ENCODE data around the gene GALNT9. TPM values are rescaled to one million over a fixed set of nuclear protein-coding genes. Genes with fewer than 3 reads are reported as not detected.

Gene GALNT9
- total RNA-seq, 2 donors from 2014 or later: not detected

DNA sequence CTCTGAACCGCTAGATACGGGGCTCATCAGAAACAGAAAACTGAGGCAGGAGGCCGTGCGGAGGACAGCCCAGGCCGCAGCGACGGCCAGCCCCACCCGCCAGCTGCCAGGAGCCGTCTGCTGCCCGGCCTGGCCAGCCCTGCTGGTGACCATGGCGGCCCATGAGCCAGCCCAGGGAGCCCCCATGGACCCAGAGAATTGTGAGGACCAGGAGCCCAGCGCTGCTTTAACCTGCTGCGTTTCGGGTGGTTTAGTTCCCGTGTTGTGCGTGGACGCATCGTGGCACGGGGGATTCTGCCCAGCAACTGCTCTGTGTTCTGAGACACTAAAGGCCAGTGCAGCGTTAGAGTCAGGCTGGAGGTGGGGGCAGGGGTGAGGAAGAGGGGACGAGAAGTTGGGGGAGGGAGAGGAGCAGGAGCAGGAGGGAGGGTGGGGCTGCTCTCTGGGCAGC, 140.9 kb downstream of the GALNT9 start:
- H3K4me3 Mint-ChIP-seq: peak overlapping the region; percentile 98
- ATAC-seq (no peak), DNase-seq (no peak)
- no peaks in the 10 kb centered on the region for H3K9me3 ChIP-seq (ENCODE audit: control insufficient read depth, low read length, poor library complexity, severe bottlenecking)
- H3K27ac Mint-ChIP-seq: peak overlapping the region; percentile 68
- peaks cover 2% of the 10 kb centered on the region for H3K36me3 Mint-ChIP-seq (ENCODE audit: low read depth)
- peaks cover 22% of the 10 kb centered on the region for H3K4me1 Mint-ChIP-seq
- H3K27me3 Mint-ChIP-seq: no peaks in the 10 kb centered on the region

GRCh38 chr12:132187646-132188450, 141.5 kb downstream of the GALNT9 start:
- DNase-seq (no peak), ATAC-seq (no peak)
- Mint-ChIP-seq H3K36me3 (ENCODE audit: low read depth) (peaks cover 2% of the 10 kb centered on the region), H3K27ac (peak overlapping the region; percentile 68), H3K4me3 (peak overlapping the region; percentile 98), H3K27me3 (no peaks in the 10 kb centered on the region), H3K4me1 (peaks cover 22% of the 10 kb centered on the region)
- no peaks in the 10 kb centered on the region for H3K9me3 ChIP-seq (ENCODE audit: control insufficient read depth, low read length, poor library complexity, severe bottlenecking)

GRCh38 chr12:132186857-132187620, 142.3 kb downstream of the GALNT9 start:
- no peaks in the 10 kb centered on the region for H3K27me3 Mint-ChIP-seq
- peak overlapping the region; percentile 68 for H3K27ac Mint-ChIP-seq
- ATAC-seq (no peak), DNase-seq (no peak)
- no peaks in the 10 kb centered on the region for H3K9me3 ChIP-seq (ENCODE audit: control insufficient read depth, low read length, poor library complexity, severe bottlenecking)
- peaks cover 22% of the 10 kb centered on the region for H3K4me1 Mint-ChIP-seq
- H3K4me3 Mint-ChIP-seq: peak overlapping the region; percentile 98
- peaks cover 2% of the 10 kb centered on the region for H3K36me3 Mint-ChIP-seq (ENCODE audit: low read depth)

DNA sequence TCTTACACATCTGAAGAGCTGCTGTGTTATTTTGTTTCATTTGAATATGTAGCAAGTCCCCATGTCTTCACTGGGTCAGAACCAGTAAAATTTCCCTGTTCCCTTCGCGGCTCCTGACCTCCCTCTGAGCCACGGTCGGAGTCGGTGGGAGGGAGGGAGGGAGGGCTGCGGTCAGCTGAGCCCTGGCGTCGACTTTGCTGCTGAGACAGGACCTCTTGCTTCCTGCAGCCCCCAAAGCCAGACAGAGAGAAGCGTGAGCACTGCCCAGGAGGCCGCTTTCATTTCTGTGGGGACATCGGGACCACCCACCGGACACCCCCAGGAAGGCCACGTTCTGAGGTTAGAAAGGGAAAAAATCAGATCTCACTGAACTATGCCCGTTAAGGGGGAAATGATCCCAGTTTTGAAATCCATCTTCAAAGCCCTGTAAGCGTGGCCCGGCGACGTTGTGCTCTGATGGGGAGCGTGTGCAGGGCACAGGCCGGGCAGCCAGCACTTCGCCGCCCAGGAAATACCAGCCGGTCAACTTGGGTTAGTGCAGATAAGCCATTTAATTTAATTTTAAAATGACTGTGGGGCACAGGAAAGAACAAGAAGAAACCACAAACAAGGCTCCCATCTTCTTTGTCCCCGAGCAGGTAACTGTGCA, 143.1 kb downstream of the GALNT9 start:
- Mint-ChIP-seq H3K36me3 (ENCODE audit: low read depth) (peaks cover 2% of the 10 kb centered on the region), H3K4me3 (peak overlapping the region; percentile 85), H3K4me1 (peaks cover 23% of the 10 kb centered on the region), H3K27ac (peak overlapping the region; percentile 68), H3K27me3 (no peaks in the 10 kb centered on the region)
- DNase-seq: no peak
- H3K9me3 ChIP-seq (ENCODE audit: control insufficient read depth, low read length, poor library complexity, severe bottlenecking): no peaks in the 10 kb centered on the region
- ATAC-seq: no peak

DNA sequence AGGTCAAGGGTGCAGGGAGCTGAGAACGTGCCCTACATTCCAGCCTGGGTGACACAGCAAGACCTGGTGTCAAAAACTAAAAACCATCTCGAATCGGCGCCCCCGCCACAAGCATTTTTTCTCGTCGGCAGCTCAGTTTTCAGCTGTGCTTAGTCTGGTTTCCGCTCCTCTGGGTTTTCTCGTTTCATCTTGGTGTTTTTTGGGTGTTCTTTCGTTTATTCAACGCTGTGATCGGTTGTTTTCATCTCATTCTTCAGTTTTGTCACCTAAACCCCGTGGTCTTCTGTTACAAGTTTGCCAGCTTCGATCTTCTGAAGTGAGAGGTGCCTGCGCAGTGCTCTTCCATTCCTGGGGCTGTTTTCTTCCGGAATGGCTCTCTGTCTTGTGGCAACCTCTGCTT, 143.7 kb downstream of the GALNT9 start:
- Mint-ChIP-seq H3K27me3 (no peaks in the 10 kb centered on the region), H3K27ac (peak overlapping the region; percentile 68), H3K4me3 (peak overlapping the region; percentile 85), H3K36me3 (ENCODE audit: low read depth) (peaks cover 2% of the 10 kb centered on the region), H3K4me1 (peaks cover 25% of the 10 kb centered on the region)
- no peak for DNase-seq
- peak; percentile 12 for ATAC-seq
- no peaks in the 10 kb centered on the region for H3K9me3 ChIP-seq (ENCODE audit: control insufficient read depth, low read length, poor library complexity, severe bottlenecking)

- no peaks in the 10 kb centered on the region for H3K9me3 ChIP-seq (ENCODE audit: control insufficient read depth, low read length, poor library complexity, severe bottlenecking)
- Mint-ChIP-seq H3K4me3 (no peak overlapping the region), H3K36me3 (ENCODE audit: low read depth) (no peaks in the 10 kb centered on the region)
Observed at GRCh38 chr12:132182711-132183365, 146.6 kb downstream of the GALNT9 start.

DNA sequence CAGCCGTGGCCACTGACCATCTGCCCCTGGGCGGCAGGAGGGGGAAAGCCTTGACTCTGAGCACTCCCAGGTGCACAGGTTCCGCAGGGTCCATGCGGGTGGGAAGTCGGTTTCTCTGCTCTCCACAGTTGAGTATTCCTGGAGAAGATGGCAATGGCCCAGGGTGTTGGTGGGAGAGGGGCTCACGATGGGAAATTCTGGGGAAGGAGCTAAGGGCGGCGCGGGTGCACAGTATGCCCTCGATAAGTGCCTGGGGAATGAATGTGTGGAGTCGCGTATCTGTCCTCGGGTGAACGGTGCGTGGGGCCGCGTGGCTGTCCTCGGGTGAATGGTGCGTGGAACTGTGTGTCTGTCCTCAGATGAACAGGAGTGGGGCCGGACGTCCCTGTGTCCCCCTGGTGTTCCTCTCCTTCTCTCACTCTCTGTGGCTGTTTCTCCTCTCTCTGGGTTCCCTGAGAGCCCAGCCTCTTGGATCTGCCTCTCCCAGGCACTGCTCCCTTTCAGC, 147.1 kb downstream of the GALNT9 start:
- no peak for DNase-seq
- H3K27me3 Mint-ChIP-seq: peaks cover 9% of the 10 kb centered on the region
- H3K4me1 Mint-ChIP-seq: peaks cover 21% of the 10 kb centered on the region
- H3K36me3 Mint-ChIP-seq (ENCODE audit: low read depth): no peaks in the 10 kb centered on the region
- H3K9me3 ChIP-seq (ENCODE audit: control insufficient read depth, low read length, poor library complexity, severe bottlenecking): no peaks in the 10 kb centered on the region
- H3K27ac Mint-ChIP-seq: no peak overlapping the region
- no peak overlapping the region for H3K4me3 Mint-ChIP-seq
- ATAC-seq: no peak

More at GRCh38 chr12:132182711-132183365, 146.6 kb downstream of the GALNT9 start:
- H3K4me1 Mint-ChIP-seq: peaks cover 21% of the 10 kb centered on the region
- no peak overlapping the region for H3K27ac Mint-ChIP-seq
- DNase-seq: no peak
- peaks cover 9% of the 10 kb centered on the region for H3K27me3 Mint-ChIP-seq
- no peak for ATAC-seq

DNA sequence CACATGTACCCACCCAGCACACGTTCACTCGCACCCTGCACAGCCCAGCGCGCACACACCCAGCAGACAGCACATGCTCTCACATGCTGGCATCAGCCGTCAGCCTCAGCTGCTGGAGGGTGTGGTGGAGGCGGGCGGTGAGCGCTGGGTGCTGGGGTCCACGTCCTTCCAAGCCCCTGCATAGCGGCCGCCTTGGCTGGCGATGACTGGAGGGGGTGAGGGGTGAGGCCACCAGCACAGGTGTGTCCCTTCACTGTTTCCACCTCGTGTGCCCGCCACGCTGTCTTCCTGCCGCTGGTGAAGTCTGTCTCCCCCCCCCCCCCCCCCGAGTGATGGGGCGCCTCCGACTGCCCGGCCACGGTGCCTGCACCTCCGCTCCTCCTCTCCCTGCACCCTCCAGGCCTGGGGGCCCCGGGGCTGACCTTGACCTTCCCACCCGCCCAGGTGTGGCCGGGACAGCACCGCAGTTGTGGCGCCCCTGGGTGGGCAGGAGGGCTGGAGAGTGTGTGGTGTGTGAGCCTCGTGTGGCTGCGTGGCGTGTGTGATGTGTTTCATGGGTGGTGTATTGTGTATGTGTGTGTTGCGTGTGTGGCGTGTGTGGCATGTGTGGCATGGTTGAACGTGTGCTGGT, 147.7 kb downstream of the GALNT9 start:
- peaks cover 17% of the 10 kb centered on the region for H3K4me1 Mint-ChIP-seq
- no peak overlapping the region for H3K4me3 Mint-ChIP-seq
- H3K27ac Mint-ChIP-seq: no peak overlapping the region
- H3K27me3 Mint-ChIP-seq: peaks cover 11% of the 10 kb centered on the region
- H3K9me3 ChIP-seq (ENCODE audit: control insufficient read depth, low read length, poor library complexity, severe bottlenecking): no peaks in the 10 kb centered on the region
- DNase-seq (no peak), ATAC-seq (no peak)
- no peaks in the 10 kb centered on the region for H3K36me3 Mint-ChIP-seq (ENCODE audit: low read depth)

DNA sequence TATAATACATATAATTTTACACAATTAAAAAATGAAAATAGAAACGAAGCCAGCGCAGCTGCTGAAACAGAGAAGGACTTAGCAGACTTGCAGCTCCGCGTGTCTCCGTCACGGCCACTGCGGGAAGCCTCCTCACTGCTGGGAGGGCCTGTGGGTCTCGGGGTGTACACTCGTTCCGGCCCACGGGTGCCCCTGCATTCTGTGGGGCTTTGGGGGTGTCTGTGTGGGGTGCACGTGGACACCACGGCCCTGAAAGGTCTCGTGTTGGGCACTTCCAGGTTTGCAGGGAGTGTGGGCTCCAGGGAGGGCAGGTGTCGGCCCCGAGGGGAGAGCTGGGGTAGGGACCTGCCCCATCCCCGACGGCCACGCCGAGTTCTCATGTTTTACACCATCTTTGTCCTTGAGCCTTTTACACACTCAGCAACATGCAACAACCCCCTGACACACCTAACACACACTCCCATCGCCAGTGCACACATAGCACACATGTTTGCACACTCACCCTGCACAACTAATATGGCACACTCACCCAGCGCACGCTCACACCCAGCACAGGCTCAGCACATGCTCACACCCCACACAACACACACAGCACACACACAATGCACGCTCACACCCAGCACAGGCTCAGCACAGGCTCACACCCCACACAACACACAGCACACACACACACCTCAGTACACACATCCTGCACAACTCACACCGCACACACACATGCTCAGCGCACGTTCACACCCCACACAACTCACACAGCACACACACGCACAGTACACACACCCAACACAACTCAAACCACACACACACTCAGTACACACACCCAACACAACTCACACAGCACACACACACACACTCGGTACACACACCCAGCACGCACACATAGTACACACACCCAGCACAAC, 148.5 kb downstream of the GALNT9 start:
- H3K27me3 Mint-ChIP-seq: peaks cover 12% of the 10 kb centered on the region
- DNase-seq (peak in 1 of 3 donors; percentile 1), ATAC-seq (no peak)
- no peaks in the 10 kb centered on the region for H3K36me3 Mint-ChIP-seq (ENCODE audit: low read depth)
- peaks cover 15% of the 10 kb centered on the region for H3K4me1 Mint-ChIP-seq
- H3K4me3 Mint-ChIP-seq: peak overlapping the region; percentile 5
- no peak overlapping the region for H3K27ac Mint-ChIP-seq
- no peaks in the 10 kb centered on the region for H3K9me3 ChIP-seq (ENCODE audit: control insufficient read depth, low read length, poor library complexity, severe bottlenecking)

- Mint-ChIP-seq H3K27ac (peak overlapping the region; percentile 89), H3K36me3 (ENCODE audit: low read depth) (no peaks in the 10 kb centered on the region), H3K4me3 (peak overlapping the region; percentile 92), H3K4me1 (peaks cover 15% of the 10 kb centered on the region), H3K27me3 (peaks cover 12% of the 10 kb centered on the region)
- ATAC-seq: no peak
- peak in 1 of 3 donors; percentile 5 for DNase-seq
- no peaks in the 10 kb centered on the region for H3K9me3 ChIP-seq (ENCODE audit: control insufficient read depth, low read length, poor library complexity, severe bottlenecking)
Observed at GRCh38 chr12:132179431-132180362, 149.7 kb downstream of the GALNT9 start.
